HG02798 (cell line): ENCODE measurements around the gene STX8.

Experiments used
- ATAC-seq: cut with Tn5 transposase; IDR thresholded peaks from one replicate; pipeline ENCODE4 v1.9.1; 2021; ENCODE audit warnings: mild to moderate bottlenecking; ENCODE audit not compliant: unreplicated experiment, poor library complexity

The STX8 gene

DNA sequence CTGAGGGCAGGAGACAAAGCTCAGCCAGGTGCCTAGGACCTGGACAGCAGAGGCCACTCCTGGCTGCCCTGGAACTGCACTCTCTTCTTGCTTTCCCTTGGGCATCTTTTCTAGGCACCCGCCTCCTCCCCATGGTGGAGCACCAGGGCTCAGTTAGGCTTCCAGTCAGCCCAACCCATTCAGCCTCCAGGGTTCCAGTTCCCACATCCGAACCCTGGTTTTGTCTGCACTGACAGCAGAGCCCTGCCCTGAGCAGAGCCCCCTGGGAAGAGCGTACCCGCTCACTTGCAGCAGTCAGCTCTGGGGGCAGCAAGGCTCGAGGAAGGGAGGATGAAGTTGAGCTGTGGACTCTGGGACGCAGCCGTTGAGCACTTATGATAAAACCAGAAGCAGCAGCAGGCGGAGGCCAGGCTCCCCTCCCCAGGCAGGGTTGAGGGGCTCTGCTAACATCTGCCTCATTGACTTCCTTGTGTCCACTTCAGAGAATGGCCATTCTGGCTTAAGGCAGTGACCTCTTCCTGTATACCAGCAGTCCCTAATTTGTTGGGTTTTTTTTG, 341.2 kb downstream of the STX8 start:
- no peak for ATAC-seq

DNA sequence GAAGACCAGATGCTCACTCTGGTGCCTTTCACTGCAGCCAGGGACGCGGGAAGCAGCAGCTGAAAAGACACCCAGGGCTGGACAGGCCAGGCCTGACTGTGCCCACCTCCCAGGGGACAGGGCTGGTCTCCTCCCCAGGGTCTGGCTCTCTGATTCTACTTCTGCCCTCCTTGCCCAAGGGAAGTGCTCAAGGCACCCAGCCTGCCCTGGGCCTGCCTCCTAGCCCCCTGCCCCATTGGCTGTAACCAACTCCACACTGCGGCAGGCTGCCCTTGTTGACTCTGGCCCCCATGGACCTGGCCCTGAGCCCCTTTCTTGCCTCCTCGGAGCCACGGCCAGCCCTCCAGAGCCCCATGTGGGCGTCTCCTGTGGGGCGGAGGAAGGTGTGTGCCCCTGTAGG, 341.9 kb downstream of the STX8 start:
- ATAC-seq, result no peak

DNA sequence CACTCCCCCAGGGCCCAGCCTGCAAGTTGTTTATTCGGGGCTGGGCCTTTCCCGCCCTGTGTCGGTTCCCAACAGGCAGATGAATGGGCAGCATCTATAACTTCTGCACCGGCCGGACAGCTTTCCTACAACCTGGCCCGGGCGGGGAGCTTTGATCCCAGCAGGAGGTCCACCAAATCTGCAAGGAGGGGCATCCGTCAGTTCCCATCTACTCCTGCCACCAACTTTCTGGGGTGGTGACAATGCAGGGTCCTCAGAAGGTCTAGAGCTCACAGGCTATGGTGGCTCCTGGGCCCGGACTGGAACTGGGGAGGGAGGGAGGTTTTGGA, 342.4 kb downstream of the STX8 start:
- ATAC-seq, result no peak

DNA sequence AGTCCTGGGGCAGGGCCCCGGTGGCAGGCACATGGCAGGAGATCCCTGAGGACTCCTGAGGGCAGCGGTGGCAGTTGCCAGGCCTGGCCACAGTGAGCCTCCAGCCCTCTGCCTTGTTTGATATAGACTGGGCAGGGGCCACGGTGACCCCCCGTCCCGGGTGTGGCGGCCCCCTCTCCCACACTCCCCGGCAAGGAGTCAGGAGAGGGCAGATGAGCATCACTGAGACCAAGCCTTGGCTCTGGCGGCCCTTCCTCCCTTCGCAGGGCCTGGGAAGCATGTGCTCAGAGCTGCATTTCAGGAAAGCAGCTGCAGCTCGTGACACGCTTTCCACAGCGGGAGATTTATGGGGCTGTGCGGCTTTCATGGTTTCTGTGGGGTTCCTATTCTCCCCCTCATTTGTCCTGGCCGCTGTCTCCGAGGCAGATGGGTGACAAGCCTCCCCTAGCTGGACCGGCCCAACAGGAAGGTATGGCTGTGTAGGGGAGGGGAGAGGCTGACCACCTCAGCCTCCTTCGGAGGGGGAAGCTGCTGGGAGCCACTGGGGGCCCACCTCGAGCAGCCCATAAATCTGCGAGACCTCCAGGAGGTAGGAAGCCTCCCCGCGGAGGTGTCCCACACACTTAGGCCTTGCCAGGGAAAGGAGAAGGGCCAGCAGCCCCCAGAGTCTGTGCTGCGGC, 342.9 kb downstream of the STX8 start:
- no peak for ATAC-seq

DNA sequence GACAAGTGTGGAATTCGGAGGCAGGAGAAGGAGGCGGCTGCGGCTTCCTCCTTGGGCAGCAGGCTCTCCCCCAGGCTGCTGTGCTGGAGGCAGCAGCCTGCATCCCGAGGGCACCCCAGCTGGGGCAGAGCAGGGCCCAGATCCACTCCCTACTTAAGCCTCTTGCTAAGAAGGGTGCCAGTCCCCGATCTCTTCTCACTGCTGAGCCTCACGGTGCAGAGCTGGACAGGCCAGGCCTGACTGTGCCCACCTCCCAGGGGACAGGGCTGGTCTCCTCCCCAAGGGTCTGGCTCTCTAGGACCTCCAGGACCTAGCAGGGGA, 343.5 kb downstream of the STX8 start:
- ATAC-seq, result no peak

DNA sequence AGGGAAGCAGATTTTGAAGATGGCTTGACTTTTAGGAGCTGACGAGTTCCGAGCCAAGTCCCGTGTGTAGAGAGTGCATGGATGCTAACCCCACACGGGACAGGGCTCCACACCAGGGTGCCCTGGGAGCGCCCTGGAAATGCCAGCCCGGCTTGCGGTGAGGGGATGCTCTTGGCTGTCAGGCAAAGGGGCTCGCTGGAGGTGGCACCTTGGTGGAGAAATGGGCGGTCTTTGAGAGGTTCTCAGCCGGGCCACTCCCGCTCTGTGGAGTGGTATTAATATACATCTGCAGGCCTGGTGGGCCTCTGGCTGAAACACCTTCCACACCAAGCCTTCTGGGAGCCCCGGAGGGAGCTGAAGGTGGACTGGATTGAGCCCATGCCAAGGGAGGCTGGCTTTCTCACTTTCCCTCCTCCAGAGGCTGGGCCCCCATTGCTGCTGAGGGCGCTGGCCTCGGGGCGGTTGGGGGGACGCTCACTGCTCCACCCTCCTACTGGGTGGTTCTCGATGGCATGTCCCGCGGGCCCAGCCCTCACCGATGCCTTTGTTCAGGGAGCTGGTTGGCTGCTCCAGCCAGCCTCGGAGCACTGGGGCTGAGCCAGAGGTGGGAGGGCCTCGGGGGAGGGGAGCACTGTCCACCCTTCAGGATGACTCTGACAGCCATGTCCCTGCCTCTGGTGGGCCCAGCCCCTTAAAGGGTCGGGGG, 344.0 kb downstream of the STX8 start:
- no peak for ATAC-seq

DNA sequence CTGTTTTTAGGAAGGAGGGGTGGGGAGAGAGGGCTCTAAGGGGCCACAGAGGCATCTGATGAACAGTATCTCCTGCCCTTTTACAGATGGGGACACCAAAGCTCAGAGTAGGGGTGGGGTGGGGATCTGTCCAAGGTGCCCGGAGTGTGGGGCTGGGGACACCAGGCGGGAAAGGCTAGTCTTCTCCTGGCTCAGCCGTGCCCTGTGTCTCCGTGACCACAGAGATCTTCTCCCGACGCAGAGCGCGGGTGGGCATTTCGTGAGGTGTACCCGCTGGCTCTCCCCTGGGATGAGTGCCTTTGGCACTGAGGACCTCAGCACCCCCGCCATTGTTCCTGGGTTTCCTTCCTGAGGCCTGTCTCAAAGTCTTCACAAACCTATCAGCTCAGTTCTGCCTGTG, 344.8 kb downstream of the STX8 start:
- ATAC-seq, result no peak

DNA sequence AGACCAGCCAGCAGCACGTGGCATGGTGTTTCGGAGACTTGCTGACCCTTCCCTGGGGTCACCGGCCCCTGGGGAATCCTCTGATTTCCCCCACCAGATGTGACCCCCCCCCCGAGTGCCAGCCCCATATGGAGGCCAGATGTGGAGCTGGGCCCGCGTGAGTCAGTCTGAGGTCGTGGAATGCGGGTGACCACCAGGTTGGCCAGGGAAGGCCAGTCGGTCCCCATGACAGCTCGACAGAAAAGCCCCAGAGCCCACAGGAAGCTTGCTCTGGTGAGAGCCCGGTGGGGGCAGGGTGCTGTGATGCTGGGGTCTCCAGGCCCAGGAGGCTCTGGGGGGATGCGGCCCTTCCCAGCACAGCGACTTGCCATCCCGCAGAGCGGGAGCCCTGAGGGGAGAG, 345.3 kb downstream of the STX8 start:
- no peak for ATAC-seq

DNA sequence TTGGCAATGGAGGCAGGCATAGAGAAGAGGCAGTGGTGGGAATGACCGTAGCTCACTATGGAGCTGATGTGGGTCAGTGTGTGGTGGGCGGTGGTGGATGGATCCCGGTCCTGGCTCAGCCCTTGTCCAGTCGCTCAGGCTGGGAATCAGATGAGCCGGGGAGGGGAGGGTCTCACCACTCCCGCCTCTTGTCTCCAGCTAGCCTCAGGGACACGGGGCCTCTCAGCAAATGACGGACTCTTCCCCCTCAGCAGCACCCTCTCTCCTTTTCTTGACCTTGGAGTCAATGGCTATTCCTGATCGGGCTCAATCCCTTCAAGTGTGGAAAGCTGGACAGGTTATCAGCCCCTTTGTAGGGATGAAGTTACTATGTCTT, 345.8 kb downstream of the STX8 start:
- no peak for ATAC-seq

DNA sequence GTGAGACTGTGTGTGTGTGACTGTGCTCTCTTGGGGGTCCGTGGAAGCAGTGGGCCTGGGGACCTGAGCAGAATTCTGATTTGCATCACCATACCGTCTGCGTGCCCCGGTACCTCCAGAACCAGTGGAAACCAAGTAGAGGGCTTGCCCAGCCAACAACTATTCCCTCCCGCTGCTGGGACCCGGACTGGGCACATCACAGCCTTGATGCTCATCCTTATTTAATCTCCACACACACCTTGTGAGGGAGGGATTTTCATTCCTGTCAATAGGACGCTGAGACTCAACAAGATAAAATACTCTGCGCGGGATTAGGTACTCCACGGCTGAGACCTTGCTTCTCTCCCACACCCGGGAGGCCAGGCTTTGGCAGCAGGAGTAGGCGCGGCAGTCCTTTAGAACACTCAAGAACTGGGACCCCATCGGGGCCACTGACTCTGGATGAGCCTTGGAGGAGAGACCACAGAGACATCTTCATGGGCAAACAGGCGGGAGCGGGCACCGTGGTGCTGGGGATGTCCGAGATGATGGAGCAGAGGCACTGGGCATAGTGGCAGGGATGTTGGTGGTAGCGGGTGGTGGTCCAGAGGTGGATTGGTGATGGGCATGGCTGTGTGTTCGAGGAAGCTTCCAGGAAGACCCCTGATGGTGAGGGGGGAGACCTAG, 346.3 kb downstream of the STX8 start:
- ATAC-seq, result no peak

DNA sequence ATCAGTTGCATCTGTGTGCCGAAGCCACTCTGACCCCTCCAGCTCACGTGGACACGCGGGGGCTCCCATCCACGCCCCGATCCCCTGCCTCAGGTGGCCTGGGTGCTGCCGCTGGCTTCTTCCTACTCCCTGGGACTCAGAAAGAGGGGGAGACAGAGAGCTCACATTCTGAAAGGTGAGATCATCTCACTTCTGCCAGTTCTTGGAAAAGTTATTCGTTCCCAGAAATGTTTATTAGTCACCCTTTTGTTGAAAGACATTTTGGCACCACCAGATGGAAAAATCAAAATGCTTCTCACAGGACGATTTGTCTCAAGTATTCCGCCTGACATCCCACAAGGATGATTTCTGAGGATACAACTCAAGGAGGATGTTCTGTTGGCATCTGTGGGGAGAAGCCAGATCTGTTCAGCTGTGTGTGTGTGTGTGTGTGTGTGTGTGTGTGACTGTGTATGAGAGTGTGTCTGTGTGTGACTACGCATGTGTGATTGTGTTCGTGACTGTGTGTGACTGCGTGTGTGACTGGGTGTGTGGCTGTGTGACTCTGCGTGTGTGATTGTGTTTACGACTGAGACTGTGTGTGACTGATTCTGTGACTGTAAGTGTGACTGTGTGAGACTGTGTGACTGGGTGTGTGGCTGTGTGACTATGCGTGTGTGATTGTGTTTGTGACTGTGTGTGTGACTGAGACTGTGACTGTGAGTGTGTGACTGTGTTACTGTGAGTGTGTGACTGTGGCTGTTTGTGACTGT, 347.0 kb downstream of the STX8 start:
- ATAC-seq, result no peak

DNA sequence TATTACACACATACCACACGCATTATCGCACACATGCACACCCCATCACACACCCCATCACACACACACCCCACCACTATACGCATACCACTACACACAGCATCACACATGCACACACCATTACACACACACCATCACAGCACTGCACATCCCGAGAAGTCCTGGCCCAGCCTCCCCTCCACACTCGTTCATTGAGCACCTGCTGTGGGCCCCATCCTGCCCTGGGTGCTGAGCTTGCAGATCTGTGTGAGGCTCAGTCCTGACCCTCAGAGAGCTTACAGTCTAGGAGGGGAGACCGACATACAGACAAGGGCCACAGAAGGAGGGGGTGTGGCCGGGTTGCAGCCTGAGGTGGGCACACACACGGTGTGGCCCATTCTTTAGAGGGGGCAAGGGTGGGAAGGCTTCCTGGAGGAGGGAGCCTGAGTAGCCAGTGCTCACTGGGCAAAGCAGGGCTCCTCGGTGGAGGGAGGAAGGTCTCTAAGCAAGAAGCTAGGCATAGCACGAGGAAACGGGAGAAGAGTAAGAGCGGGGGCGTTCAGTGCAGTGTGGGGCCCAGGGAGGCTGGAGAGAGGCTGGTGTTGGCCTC, 347.7 kb downstream of the STX8 start:
- no peak for ATAC-seq

DNA sequence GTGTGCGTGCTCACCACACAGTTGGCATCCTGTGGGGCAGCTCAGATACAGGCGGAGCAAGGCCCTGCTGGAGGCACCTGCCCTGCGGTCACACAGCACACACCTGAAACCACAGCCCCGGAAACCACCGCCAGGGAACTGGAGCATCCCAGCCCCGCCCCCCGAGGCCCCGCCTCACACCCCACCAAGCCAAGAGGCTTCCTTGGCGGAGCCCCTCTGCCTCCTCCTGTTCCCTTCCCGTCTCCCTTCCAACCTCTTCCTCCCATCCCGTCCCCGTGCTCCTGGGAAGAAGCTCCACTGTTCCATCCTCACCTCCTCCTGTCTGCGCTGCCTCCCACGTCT, 348.9 kb downstream of the STX8 start:
- ATAC-seq, result no peak

DNA sequence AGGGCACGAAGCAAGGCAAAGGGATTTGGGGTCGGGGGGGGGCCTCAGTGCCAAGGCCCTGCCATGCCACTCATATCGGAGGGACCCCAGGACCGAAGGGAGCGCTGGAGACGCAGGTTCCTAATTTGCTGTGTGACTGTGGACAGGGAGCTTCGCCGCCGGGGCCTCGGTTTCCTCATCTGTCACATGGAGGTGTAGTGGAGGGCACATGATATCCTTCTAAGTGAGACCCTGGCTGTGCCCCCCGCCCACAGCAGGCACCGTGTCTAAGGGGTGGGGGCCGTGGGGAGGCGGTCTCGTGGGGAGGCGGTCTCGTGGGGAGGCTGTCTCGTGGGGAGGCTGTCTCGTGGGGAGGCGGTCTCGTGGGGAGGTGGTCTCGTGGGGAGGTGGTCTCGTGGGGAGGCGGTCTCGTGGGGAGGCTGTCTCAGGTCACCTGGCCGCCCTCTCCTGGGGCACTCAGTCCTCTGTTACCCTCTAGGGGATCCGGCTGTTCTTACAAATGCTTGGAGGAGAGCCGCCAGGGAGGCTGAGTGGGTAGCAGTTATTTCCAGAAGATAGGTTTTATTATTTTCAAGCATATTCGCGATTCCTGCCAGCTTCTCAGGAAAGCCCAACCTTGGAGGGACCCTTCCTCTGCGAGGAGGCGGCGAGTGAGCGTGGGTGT, 349.4 kb downstream of the STX8 start:
- ATAC-seq, result no peak

DNA sequence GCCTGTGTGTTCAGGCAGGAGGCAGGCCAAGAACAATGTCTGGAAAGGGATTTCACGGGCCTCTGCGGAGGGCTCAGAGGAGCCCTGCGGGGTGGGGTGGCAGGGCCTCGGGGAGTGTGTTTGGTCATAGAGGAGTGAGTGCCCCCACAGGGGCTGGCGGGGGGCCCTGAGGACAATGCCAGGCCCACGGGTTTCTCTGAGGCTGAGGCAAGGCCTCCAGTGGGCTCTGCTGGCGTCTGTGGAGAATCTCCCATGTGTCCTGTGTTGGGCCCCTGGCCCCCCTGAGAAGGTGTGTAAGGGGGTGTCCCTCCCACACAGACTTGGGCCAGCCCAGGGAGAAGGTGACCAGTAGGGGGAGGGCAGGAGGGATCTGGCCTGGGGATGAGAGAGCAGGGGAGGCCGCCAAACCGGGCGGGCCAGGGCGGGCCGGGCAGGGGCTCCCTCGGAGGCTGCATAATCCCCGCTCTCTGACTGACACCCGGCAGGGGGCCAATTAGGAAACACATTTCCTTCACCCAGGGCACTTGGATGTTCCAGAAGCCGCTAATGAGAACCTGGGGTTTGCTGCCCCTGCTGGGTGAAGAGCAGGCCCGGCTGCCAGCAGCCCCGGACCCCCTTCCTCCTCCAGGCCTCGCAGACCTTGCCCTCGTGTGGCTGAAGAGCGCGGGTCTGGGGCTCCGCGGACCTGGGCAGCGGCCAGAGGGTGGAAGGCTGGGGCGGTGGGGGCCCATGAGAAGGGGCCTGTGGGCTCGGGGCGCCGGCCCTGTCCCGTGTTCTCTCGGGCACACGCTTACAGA, 350.1 kb downstream of the STX8 start:
- ATAC-seq, result no peak

DNA sequence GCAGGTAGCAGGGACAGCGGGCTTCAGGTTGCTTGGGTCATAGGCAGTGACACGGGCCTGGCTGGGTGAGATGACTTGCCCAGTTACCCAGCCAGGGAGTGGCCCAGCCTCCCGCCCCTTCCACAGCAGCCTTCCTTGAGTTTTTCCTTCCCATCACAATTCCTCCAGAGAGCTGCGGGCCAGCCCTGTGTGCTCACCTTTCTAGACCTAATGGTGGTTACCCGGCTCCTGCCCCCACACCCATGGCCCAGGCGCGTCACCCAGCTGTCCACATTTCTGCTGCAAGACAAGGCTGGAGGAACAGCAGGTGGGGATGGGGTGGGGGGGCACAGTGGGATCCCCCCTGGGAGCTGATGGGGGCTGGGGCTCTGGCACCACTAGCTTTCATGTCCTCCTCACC, 351.1 kb downstream of the STX8 start:
- ATAC-seq, result no peak

DNA sequence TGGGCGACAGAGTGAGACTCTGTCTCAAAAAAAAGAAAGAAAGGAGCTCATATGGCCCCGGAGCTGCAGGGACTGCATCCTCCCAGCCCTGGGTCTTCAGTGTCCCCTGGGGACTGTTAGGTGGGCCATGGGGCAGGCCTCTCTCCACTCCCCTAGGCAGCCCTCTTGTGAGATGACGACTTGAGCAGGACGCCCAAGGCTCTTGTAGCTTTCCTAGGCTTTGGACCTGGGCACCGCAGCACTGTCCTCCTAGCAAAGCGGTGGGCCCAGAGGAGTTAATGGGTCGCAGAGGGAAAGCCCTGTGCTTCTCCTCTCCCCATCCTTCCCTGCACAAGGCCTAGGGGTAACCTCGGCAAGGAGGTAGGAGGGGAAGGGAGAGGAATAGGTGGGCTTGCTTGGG, 352.1 kb downstream of the STX8 start:
- ATAC-seq, result no peak

DNA sequence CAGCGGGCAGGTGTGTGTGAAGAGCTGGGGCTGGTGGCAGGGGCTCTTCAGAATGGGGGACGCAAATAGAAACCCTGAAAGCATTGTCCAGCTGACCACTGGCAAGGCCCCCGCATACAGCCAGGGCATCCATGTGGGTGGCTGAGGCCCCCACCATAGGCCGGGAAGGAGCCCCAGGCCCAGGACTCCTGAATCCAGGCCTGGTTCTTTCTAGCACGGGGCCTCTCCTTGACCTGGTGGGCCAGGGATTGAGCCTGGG, 353.8 kb downstream of the STX8 start:
- no peak for ATAC-seq

DNA sequence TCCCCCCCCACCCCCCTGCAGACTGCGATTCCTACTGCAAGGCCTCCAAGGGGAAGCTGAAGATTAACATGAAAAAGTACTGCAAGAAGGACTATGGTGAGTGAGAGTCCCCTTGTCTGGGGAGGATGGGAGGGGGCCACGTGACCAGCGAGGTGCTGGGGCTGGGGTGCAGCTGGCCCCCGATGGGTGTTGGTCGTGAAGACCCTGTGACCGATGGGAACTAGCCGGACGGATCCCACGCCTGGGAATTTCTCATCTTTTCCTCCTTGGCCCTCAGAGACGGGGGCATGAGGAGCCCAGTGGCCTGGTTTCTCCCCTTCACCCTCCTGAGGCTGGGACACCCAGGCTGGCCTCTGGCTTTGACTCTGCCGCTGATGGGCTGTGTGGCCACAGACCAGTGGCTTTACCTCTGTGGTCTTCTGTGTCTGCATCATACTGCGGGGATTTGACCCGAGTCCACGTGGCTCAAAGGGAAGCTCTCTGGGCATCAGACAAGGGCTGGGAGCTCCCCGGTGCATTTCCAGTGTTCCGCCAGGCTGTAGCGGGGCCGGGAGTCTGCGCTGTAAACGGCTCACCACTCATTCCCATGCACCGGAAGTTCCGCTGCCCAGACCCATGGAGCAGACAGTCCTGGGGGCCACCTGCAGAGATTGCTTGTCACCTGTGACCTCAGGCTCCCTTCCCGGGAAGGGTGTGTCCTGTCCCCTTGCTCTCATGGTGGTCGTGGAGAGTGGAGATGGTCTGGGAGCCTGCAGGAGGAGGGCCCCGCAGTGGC, 354.3 kb downstream of the STX8 start:
- ATAC-seq, result no peak
